HuH-7.5 (cell line): ENCODE results near the gene TULP4.
"Not testable (repeated sequence)": the region's sequence is repeated elsewhere in the genome, so short reads cannot be mapped to it uniquely, and the experiment has no call there.

ENCODE experiments used
- DNase-seq: peaks from one replicate; pipeline ENCODE4 v3.0.0; 2011; ENCODE audit warnings: low spot score

The TULP4 gene

DNA sequence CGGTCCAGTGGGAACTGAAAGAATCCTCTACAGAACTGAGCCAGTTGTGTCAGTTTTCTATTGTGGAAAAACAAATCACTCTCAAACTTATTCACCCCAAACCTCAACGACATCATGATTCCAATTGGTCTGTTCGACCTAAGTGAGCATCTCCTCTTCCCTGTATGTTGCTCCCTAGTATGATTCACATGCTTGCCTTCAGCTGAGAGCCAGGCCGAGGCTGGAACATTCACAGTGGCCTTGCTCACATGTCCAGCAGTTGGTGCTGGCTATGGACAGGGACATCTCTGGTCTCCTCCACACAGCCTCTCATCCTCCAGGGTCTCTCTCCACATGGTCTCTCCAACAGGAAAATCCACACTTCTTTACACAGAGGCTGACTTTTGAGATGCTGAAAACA, 219.3 kb downstream of the TULP4 start:
- no peak for DNase-seq

GRCh38 chr6:158531970-158532369, 219.7 kb downstream of the TULP4 start:
- no peak for DNase-seq

DNA sequence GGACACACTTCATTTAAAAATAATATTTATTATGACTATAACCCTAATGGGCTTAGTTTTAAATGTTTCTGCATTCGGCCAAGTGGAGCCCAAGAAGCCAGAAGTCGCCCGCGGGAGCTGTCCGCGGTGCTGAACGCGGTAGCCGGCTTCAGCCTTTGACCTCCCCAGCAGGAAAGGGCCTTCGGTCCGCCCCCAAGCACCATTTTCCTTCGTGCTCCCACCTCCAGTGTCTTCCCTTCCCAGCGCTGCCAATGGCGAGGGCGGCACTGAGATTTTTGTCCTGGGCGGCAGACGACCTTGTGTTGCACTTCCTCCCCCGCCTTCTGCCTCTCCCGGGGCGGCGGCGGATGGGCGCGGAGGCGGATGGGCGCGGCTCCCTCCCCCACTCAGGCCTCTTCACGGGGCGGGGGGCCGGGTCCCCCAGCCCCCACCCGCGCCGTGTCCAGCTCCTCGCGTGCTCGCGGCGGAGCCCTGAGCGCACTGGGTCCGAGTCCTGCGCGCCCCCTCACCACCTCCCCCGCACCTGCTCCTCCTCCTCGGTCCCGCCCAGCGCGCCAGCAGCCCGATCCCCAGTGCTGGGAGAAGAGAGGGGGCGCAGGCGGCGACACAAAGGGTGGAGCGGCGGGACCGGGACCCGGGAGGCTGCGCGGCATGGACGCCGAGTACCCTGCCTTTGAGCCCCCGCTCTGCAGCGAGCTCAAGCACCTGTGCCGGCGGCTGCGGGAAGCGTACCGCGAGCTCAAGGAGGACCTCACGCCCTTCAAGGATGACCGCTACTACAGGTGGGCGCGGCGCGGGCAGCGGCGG, 224.0 kb downstream of the TULP4 start:
- peak; percentile 87 for DNase-seq

GRCh38 chr6:158536891-158537798, 224.9 kb downstream of the TULP4 start:
- DNase-seq = peak; percentile 68

- DNase-seq = no peak
Measured at GRCh38 chr6:158538741-158539140, 226.5 kb downstream of the TULP4 start.

GRCh38 chr6:158539413-158539812, 227.1 kb downstream of the TULP4 start:
- DNase-seq = no peak

GRCh38 chr6:158539881-158540280, 227.6 kb downstream of the TULP4 start:
- DNase-seq = no peak

DNA sequence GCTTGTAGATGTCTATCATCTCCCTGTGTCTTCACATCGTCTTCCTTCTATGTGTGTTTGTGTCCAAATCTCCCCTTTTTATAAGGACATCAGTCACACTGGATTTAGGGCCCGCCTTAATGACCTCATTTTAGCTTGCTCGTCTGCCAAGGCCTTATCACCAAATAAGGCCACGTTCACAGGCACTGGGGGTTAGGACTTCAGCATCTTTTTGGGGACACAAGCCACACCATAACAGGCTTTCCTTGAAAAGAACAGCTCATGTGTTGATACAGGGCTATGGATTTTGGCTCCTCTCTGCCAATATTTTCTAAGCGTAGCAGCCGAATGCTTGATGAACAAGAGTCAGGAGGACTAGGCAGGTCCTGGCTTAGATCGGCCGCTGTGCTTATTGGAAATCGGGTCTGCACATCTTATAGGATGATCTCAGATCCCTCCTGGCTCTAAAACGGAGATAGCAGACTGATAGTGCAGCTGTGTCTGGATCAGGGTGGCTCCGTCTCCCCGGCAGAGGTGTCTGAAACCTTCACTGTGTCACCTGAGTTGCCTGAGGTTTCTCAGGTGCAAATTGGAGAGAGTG, 231.4 kb downstream of the TULP4 start:
- no peak for DNase-seq

DNA sequence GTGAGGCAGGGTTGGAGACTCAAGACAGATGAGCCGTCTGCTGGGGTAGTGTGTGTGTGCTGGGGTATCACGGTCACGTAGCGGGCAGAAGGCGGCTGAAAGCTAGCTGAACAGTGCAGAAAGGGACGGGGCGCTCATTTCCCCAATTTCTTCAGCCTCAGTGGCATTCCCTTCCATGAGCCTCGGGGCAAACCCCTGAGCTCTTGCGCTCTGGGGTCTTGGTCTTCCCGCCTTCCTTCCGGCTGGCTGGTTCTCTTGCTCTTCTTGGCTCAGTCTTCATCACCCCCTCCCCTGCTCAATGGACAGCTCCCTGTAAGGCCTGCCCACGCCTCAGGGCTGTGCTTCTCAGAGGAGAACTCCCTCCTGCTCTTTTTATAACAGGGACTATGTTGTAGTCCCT, 232.2 kb downstream of the TULP4 start:
- DNase-seq = no peak

DNA sequence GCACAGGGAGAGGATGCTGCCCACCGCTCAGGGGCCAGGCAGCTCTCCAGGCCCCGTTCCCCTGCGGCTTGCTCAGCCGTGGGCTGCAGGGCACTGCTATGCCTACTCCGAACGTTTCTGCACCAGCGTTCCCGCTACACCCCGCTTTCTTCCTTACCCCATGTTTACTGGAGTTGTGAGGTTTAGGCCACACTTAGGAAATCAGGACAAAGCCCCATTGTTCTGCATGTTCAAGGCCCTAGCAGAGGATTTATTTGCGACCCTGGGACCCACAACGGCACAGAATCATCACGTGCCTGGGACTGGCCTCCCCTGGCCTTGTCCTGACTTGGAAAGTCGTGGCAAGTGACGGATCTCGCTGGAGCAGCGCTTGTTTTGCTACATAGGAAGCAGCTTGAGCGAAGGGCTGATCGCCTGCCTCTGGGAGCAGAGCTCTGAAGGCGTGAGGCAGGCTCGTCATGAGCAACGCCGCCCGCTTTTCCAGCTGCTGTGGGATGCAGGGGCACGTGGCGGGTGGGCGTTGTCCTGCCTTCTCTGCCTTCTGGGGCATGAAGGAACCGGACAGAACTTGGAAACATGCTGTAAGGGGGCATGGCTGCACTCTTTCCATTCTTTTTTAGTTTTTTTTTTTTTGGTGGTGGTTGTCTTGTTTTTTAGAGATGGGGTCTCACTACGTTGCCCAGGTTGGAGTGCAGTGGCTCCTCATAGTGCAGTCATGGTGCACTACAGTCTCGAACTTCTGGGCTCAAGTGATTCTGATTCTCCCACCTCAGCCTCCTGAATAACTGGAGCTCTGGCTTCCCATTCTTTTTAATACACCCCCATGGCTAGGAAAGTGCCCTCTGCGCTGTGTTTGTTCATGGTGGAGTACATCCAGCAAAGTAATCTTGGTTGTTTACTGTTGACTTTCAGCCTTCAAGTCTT, 233.0 kb downstream of the TULP4 start:
- no peak for DNase-seq

DNA sequence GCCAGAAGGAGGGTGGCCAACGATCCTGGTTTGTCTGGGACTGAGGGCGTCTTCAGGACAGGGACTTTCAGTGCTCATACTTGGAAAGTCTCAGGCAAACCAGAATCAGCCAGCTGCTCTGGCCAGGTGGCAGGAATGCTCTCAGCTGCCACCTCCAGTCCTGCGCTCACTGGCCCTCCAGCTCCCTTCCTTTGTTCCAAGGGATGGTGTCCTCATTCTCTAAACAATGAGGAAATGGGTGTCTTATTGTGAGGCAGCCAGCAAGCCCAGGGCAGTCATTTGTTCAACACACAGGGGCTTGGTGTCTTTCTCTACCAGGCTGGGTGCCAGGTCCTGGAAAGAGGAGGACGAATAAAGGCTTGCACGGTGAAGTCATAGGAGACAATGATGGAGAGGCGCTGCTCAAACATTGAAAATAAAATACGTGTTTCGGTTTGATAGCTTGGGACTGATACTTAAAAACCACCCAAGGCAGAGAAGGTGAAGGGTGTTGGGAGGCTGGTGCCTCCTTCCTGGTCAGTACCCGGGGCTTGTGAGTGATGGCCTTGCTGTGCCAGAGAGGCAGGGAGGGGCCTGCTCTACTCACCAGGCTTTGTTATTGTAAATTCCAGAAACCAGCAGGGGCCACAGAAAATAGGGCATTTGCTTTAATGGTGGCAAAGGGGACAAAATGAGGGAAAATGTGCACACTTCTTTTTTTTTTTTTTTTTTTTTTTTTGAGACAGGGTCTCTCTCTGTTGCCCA, 236.3 kb downstream of the TULP4 start:
- no peak for DNase-seq

GRCh38 chr6:158552055-158552795, 240.0 kb downstream of the TULP4 start:
- DNase-seq = no peak

DNA sequence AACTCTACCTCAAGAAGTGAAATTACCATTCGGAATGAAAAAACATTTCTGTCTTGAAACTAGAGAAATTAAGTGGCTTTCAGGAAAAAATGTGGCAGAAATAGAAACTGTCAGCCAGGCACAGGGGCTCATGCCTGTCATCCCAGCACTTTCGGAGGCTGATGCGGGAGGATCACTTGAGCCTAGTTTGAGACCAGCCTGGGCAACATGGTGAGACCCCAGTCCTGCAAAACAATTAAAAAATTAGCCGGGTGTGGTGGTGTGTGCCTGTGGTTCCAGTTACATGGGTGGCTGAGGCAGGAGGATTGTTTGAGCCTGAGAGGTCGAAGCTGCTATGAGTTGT, 240.5 kb downstream of the TULP4 start:
- DNase-seq = no peak

- DNase-seq = no peak
Measured at GRCh38 chr6:158554611-158555361, 242.5 kb downstream of the TULP4 start.

- DNase-seq = no peak
Measured at GRCh38 chr6:158556113-158556512, 243.8 kb downstream of the TULP4 start.

DNA sequence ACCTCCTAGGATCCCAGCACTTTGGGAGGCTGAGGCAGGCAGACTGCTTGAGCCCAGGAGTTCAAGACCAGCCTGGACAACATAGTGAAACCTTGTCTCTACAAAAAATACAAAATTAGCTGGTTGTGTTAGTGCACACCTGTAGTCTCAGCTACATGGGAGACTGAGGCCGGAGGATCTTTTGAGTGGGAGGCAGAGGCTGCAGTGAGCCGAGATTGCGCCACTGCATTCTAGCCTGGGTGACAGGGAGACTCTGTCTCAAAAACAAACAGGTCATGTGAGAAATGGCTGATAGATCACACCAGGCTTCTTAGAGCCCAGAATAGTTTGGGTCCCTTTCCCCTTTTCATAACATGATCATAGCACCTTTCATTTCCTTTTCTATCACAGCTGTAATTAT, 244.8 kb downstream of the TULP4 start:
- DNase-seq = not testable (repeated sequence)

DNA sequence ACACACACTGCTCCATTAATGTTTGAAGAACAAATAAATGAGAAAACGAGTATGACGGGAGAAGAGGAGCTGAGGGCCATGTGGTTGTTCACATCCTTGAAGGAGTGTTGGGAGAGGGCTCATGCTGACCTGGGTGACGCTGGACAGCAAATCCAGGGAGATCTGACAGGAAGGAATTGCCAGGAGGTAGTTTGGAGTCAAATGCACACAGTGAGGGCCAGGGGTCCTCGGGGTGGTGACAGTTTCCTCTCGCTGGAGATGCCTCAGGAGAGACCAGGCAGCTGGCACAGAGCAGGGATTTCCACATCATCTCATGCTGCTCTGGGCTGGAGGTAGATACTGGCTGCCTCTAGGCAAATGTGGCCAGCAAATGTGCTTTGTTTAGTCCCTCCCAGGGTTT, 245.7 kb downstream of the TULP4 start:
- no peak for DNase-seq

DNA sequence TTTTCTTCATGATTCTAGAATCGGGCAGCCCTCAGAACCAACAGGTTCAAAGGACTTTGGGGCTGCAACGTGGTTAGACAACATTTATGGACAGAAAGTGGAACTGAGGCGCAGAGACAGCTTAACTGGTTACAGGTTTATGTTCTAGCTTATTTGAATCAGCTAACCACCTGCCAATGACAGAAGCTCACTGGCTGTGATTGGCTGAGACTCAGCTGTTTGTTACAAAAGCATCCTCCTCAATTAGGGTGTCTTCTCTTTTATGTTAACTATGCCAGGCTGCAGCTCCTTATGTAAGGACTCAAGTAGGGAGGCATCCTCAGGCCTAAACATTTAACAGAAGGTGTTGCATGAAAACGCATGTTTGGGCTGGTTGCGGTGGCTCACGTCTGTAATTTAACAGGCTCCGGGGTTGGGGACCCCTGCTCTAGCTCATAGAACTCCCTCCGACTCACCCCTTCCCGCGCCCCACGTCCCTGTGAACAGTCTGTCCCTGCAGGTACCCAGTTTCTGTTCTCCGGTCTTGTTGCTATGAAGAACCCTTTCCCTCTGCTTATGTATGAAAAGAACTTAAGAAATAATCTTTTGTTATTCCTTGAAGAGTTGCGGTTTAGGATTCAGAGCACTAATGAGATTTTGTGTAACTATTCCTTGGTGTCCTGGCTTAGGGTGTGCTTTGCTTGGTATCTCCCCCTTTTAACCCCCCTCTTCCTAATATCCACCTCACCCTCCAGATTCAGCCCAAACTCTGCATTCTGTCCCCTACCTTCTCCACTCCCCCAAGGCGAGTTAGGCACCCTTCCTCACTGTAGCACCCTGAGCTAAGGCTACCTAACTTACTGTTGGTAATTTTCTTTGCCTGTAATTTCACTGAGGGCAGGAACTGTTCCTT, 246.4 kb downstream of the TULP4 start:
- DNase-seq = no peak
